PC-3 (cell line): ENCODE results near the gene CACTIN.

ENCODE experiments used
- EZH2 ChIP-seq: fragments of 300-600 bp; sonication (generic); IDR thresholded peaks from one replicate; pipeline ENCODE4 v1.6.1; 2017; ENCODE audit warnings: antibody characterized with exemption, mild to moderate bottlenecking, low read length; ENCODE audit not compliant: unreplicated experiment
- EZH2phosphoT487 ChIP-seq: fragments of 300-600 bp; sonication (generic); IDR thresholded peaks from 2 replicates; pipeline ENCODE4 v1.6.1; 2018; ENCODE audit warnings: mild to moderate bottlenecking, antibody characterized with exemption, low read length, borderline replicate concordance
- TF ChIP-seq, protein P1 (sequence below): fragments of 300-600 bp; sonication (generic); conservative IDR thresholded peaks from 2 replicates; pipeline ENCODE4 v1.5.1; 2017; ENCODE audit warnings: antibody characterized with exemption, low read depth, mild to moderate bottlenecking, low read length

DNA sequence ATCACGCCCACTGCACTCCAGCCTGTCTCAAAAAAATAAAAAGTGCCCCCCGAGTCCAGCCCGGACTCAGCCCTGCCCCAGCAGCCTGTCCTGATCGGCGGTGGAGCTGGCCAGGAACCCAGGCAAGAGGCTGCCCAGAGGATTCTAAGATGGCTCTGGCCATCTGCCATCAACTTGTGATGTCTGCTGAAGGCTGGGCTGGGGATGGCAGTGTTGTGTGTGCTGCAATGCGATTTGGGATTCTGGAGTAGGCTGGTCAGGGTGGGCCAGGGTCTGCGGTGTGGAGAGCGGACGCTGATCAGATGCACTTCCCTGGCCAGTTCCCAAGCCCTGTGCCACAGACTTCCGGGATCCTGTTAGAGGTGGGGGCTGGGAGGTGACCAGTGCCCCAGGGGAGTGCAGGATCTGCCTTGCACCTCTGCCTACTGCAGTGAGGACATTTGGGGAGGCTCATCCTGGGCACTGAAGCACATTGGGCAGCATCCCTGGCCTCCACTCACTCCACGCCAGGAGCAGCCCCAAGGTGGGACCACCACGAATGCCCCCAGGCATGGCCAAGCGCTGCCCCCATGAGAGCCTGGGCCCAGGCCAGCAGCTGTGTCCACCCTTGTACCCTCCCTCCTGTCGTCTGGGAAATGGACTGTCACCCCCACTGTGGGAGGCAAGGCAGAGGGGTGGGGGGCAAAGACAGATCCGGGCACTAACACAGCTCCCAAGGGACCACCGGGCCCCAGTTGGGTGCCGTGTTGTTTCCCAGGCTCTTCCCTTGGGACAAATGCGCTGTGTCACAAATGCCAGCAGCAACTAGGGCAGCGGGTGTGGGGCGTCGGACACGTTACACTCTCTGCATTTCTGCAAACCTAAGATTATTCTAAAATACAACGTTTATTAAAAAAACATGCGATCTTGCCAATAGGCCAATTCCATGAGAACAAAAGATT is 16.5 kb downstream of the CACTIN start:
- TF ChIP-seq, protein P1, sequence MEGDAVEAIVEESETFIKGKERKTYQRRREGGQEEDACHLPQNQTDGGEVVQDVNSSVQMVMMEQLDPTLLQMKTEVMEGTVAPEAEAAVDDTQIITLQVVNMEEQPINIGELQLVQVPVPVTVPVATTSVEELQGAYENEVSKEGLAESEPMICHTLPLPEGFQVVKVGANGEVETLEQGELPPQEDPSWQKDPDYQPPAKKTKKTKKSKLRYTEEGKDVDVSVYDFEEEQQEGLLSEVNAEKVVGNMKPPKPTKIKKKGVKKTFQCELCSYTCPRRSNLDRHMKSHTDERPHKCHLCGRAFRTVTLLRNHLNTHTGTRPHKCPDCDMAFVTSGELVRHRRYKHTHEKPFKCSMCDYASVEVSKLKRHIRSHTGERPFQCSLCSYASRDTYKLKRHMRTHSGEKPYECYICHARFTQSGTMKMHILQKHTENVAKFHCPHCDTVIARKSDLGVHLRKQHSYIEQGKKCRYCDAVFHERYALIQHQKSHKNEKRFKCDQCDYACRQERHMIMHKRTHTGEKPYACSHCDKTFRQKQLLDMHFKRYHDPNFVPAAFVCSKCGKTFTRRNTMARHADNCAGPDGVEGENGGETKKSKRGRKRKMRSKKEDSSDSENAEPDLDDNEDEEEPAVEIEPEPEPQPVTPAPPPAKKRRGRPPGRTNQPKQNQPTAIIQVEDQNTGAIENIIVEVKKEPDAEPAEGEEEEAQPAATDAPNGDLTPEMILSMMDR: no peak
- TF ChIP-seq EZH2phosphoT487 (no peak), EZH2 (no peak)
